Fibroblast of lung (primary cell): ENCODE results near the gene CALN1. TPM values are rescaled to one million over a fixed set of nuclear protein-coding genes. Genes with fewer than 3 reads are reported as not detected.

Experiments used
- DNase-seq, 2 donors: peaks; one replicate each; pipeline versions ENCODE4 v3.0.0 to v3.0.0-alpha.2; 2010; ENCODE audit warnings: low read depth in 2 of 2
- H2AFZ ChIP-seq: 2 replicates; pipeline ENCODE4 v1.5.1; 2012; ENCODE audit warnings: low read length, control low read depth, inconsistent platforms
- H3K27ac ChIP-seq: 2 replicates; pipeline ENCODE4 v1.5.1; 2011; ENCODE audit warnings: low read length, control low read depth; ENCODE audit not compliant: insufficient read depth
- H3K27me3 ChIP-seq: 2 replicates; pipeline ENCODE4 v1.5.1; 2011; ENCODE audit warnings: mild to moderate bottlenecking, low read length; ENCODE audit not compliant: control insufficient read depth, insufficient read depth
- H3K36me3 ChIP-seq: 2 replicates; pipeline ENCODE4 v1.5.1; 2011; ENCODE audit warnings: low read length; ENCODE audit not compliant: control insufficient read depth, insufficient read depth
- H3K4me1 ChIP-seq: 2 replicates; pipeline ENCODE4 v1.5.1; 2011; ENCODE audit warnings: low read length; ENCODE audit not compliant: control insufficient read depth, insufficient read depth; ENCODE audit errors: extremely low read depth
- H3K4me2 ChIP-seq: 2 replicates; pipeline ENCODE4 v1.5.1; 2011; ENCODE audit warnings: low read length, control low read depth; ENCODE audit not compliant: insufficient read depth; ENCODE audit errors: extremely low read depth
- H3K4me3 ChIP-seq, 4 experiments: fragments of 200-600 bp in 1 of 4; sonication (generic) in 1 of 4; replicated peaks in 1 of 4; 2 replicates each; pipeline ENCODE4 v1.5.1; 2011 to 2016; ENCODE audit warnings: low read length in 4 of 4, low read depth in 3 of 4, mild to moderate bottlenecking in 3 of 4, control low read depth in 2 of 4, inconsistent platforms in 1 of 4, mixed read lengths in 1 of 4; ENCODE audit not compliant: insufficient read depth in 1 of 4; ENCODE audit errors: control extremely low read depth in 1 of 4
- H3K79me2 ChIP-seq: 2 replicates; pipeline ENCODE4 v1.5.1; 2012; ENCODE audit warnings: mild to moderate bottlenecking, low read length, inconsistent platforms; ENCODE audit not compliant: control insufficient read depth, insufficient read depth
- H3K9ac ChIP-seq: 2 replicates; pipeline ENCODE4 v1.5.1; 2011; ENCODE audit warnings: mild to moderate bottlenecking, low read length, control low read depth; ENCODE audit not compliant: insufficient read depth
- H3K9me3 ChIP-seq: 2 replicates; pipeline ENCODE4 v1.5.1; 2012; ENCODE audit warnings: low read depth, low read length; ENCODE audit not compliant: control insufficient read depth, insufficient read depth
- H4K20me1 ChIP-seq: 2 replicates; pipeline ENCODE4 v1.5.1; 2011; ENCODE audit warnings: low read length; ENCODE audit not compliant: control insufficient read depth, insufficient read depth; ENCODE audit errors: extremely low read depth
- CTCF ChIP-seq, 2 donors: IDR thresholded peaks in 1 of 2; conservative IDR thresholded peaks in 1 of 2; 1 replicate in 1 of 2; 2 replicates in 1 of 2; pipeline ENCODE4 v1.5.1; 2011 to 2012; ENCODE audit warnings: low read length in 2 of 2, control low read depth in 1 of 2, inconsistent platforms in 1 of 2, low read depth in 1 of 2, mild to moderate bottlenecking in 1 of 2
- EZH2 ChIP-seq: IDR thresholded peaks from 2 replicates; pipeline ENCODE4 v1.5.1; 2012; ENCODE audit warnings: low read length, control low read depth, mild to moderate bottlenecking; ENCODE audit errors: missing control alignments
- polyA plus RNA-seq, 2 donors: library from polyadenylated mRNA; depleted of rRNA in 1 of 2; stranded (reverse) in 1 of 2; unstranded in 1 of 2; fragments of >200 nt; gene quantifications; 2 replicates each; pipeline ENCODE4 v1.2.1, GENCODE V29; 2011 to 2012; ENCODE audit warnings: missing spikeins in 1 of 2
- total RNA-seq: library from RNA; depleted of rRNA; stranded (reverse); fragments of >200 nt; gene quantifications from 2 replicates; pipeline ENCODE4 v1.2.1, GENCODE V29; 2014

Gene CALN1
- total and polyA plus RNA-seq, 2 donors (not counting 1 experiment from before 2014, with no cell fraction given): not detected

GRCh38 chr7:72336632-72337389 is 75.3 kb downstream of the CALN1 start:
- no peaks in the 10 kb centered on the region for H3K4me1 ChIP-seq
- H3K79me2 ChIP-seq: no peaks in the 10 kb centered on the region
- no peak overlapping the region for H3K9ac ChIP-seq
- H3K36me3 ChIP-seq: no peaks in the 10 kb centered on the region
- H3K4me2 ChIP-seq: no peak overlapping the region
- no peak overlapping the region for H2AFZ ChIP-seq
- no peak overlapping the region for H3K27ac ChIP-seq
- no peaks in the 10 kb centered on the region for H3K27me3 ChIP-seq
- H3K9me3 ChIP-seq: no peaks in the 10 kb centered on the region
- H3K4me3 ChIP-seq: no peak overlapping the region
- no peak for DNase-seq
- TF ChIP-seq EZH2 (no peak), CTCF (conservative IDR thresholded peaks at IDR 0.05 in 1 of 2, IDR thresholded peaks at IDR 0.05 in 1 of 2; ENCODE audit: low read depth in 1 of 2, low read length in 2 of 2) (no peak)
- no peaks in the 10 kb centered on the region for H4K20me1 ChIP-seq

GRCh38 chr7:72336382-72336631 is 75.8 kb downstream of the CALN1 start:
- no peaks in the 10 kb centered on the region for H3K79me2 ChIP-seq
- DNase-seq: no peak
- H3K27ac ChIP-seq: no peak overlapping the region
- H3K9me3 ChIP-seq: no peaks in the 10 kb centered on the region
- H3K27me3 ChIP-seq: no peaks in the 10 kb centered on the region
- H3K4me1 ChIP-seq: no peaks in the 10 kb centered on the region
- no peak overlapping the region for H3K4me3 ChIP-seq
- H3K4me2 ChIP-seq: no peak overlapping the region
- no peaks in the 10 kb centered on the region for H4K20me1 ChIP-seq
- TF ChIP-seq CTCF (conservative IDR thresholded peaks at IDR 0.05 in 1 of 2, IDR thresholded peaks at IDR 0.05 in 1 of 2; ENCODE audit: low read depth in 1 of 2, low read length in 2 of 2) (no peak), EZH2 (no peak)
- no peak overlapping the region for H2AFZ ChIP-seq
- H3K9ac ChIP-seq: no peak overlapping the region
- H3K36me3 ChIP-seq: no peaks in the 10 kb centered on the region

GRCh38 chr7:72335561-72336381 is 76.4 kb downstream of the CALN1 start:
- Histone ChIP-seq H3K27ac (no peak overlapping the region), H3K9me3 (no peaks in the 10 kb centered on the region), H3K79me2 (no peaks in the 10 kb centered on the region), H4K20me1 (no peaks in the 10 kb centered on the region), H3K9ac (no peak overlapping the region), H3K4me1 (no peaks in the 10 kb centered on the region), H3K27me3 (no peaks in the 10 kb centered on the region), H2AFZ (no peak overlapping the region), H3K4me3 (no peak overlapping the region), H3K4me2 (no peak overlapping the region), H3K36me3 (no peaks in the 10 kb centered on the region)
- TF ChIP-seq EZH2 (no peak), CTCF (conservative IDR thresholded peaks at IDR 0.05 in 1 of 2, IDR thresholded peaks at IDR 0.05 in 1 of 2; ENCODE audit: low read depth in 1 of 2, low read length in 2 of 2) (no peak)
- no peak for DNase-seq
